ENCODE data around the gene SIGMAR1.

Gene SIGMAR1

DNA sequence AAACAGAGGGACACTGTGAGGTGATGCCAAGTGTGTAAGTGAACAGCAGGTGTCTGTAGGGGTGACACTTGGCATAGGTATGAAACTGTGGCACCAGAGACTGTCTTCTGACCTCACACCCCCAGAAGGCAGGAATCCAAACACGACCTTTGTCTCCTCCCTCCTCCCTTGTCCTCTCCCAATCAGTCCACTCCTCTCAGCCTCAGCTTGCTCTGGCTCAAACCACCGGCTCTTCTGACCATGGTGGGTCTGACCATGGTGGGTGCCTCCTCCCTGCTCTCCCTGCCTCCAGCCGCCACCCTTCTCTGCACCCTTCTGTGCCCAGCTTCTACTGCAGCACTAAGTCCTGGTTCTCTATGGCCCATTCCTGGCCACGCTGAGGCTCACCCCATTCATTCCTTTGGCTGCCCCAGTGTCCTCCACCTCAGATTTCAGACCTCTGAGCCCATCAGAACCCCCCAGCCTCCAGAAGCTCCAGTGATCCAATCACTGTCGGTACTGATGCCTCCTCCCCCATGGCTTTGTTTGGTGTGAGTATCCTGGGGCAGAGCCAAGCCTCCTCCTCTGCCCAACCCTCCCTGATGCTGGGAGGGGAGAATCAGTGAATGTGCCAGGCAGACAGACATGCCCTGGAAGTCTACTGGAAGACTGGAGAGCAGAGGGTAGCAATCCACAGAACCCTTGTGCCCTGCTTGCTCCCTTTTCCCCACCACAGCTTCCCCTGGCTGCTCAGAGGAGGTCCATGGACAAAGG, 7.0 kb downstream of the SIGMAR1 start:
- DNase-seq (ENCODE audit: low read depth) = no peak

GRCh38 chr9:34629491-34629808, 8.1 kb downstream of the SIGMAR1 start:
- no peak for DNase-seq (ENCODE audit: low read depth)

GRCh38 chr9:34628656-34629490, 8.7 kb downstream of the SIGMAR1 start, which contains the start of gene ARID3C:
Gene ARID3C (minus strand): TSS chr9:34629066. CDS start chr9:34628014, 1,052 bp downstream.
- peak; percentile 38 for DNase-seq (ENCODE audit: low read depth)

- no peak for DNase-seq (ENCODE audit: low read depth)
These were observed 9.6 kb downstream of the SIGMAR1 start for GRCh38 chr9:34627716-34628655.

DNA sequence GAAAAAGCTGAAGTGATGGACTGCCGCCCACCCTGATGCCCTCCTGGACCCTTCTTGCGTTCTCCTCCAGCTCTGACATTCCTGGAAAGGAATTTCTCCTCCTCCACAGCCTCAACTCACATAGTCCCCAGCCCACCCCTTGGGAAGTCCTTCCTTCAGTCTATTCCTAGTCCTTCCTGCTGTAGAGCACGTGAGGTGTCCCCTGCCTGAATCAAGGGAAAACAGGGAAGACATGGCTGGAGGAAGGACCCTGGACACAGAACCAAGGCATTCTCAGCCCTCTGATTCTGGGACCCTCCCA, 12.5 kb downstream of the SIGMAR1 start:
- DNase-seq (ENCODE audit: low read depth) = no peak

- DNase-seq (ENCODE audit: low read depth) = no peak
These were observed 13.0 kb downstream of the SIGMAR1 start for GRCh38 chr9:34624475-34625185.

- DNase-seq (ENCODE audit: low read depth) = no peak
These were observed 14.0 kb downstream of the SIGMAR1 start for GRCh38 chr9:34623374-34624235.

DNA sequence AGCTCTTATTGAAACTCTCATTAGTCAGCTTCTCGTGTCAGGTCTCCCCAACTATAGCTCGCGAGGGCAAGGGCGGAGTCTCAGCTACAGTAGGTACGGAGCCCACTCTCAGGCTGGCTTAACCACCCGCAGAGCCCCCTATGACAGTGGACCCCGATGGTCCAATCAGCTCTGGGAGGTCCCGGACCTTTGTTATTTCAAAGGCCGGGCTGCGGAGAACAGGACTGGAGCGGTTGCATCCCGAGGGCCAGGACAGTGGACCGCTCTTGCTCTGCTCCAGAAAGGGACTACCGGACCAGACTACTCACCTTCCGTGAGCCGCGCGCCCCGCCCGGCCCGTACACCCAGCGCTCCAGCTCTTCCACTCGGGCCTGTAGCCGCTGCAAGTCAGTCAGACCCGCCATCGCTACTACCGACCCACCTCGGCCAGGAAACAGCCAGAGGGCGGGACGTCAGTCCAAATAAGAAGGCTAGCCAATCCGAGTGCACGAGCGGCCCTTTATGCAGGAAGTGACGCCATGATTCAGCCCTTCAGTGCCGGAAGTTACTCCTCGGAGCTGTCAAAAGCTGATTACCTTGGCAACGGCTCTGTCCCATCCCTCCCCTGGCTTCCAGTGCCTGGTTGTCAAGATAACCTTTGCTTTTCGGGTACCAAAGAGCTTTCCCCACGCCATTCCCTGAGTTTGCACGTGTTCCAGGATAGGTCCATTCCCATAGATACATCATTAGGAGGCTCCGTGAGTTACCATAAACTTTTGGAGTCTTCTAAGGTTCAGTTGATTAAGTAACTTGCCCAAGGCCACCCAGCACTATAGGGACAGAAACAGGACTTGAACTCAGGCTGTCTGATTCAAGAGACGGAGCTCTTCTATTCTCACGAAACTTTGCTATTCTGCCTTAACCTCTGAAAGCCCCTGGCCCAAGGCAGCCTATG, 17.3 kb downstream of the SIGMAR1 start, which contains the start of gene DCTN3:
Gene DCTN3, minus strand, starts transcription at position 435 of the 934 bp plus-strand sequence. Its CDS starts 31 bp downstream, at position 404.
- peak; percentile 84 for DNase-seq (ENCODE audit: low read depth)

DNA sequence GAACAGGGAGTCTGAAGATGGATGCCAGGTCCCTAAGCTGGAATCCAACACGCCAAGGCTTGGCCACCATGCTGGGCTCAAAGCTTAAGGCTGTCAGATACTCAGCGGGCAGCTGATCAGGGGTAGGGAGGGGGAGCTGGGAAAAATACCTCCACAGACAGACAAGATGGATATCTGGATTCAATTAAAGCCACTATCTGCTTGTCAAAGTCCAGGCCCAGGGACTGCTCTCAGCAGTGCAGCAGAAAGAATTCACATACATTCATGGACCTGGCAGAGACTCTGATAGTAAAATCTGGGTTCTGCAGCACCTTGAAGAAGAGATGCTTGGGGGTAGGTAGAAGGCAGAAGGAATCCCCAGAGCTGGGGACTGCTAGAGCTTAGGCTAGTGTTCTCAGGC, 22.5 kb downstream of the SIGMAR1 start:
- no peak for DNase-seq (ENCODE audit: low read depth)

DNA sequence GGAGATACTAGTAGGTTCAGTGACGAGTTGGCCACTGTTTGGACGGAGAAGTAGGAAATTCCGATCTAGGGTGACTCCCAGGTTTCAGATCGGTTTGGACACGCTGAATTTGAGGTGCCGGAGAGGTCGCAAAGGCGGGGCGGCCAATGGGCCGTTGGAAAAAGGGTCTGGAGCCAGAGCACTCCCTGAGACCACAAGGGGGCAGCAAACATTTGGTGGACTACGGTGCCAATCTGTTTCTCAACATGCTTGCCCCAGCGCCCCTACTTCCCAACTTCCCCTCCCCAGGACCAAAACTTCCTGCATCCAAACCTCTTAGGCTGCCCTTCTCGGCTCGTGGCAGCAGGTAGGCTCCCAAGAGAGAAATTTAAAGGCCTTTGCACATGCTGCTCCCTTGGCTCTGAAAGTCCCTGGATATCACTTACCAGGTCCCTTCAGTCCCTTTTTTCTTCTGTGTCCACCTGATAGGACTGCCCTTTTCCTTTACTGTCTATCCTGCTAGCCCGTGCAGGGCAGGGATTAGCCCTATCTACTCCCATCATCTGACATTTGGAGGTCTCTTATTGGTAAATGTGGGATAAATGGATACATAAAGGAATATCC, 24.7 kb downstream of the SIGMAR1 start:
- peak; percentile 58 for DNase-seq (ENCODE audit: low read depth)

- peak; percentile 79 for DNase-seq (ENCODE audit: low read depth)
These were observed 25.5 kb downstream of the SIGMAR1 start, which contains the start of gene RPP25L for GRCh38 chr9:34611811-34612787. Gene RPP25L (minus strand): TSS chr9:34612097. CDS start chr9:34611296, 801 bp downstream.

GRCh38 chr9:34611251-34611810, 26.3 kb downstream of the SIGMAR1 start:
- no peak for DNase-seq (ENCODE audit: low read depth)

- no peak for DNase-seq (ENCODE audit: low read depth)
These were observed 27.0 kb downstream of the SIGMAR1 start for GRCh38 chr9:34610434-34611206.

DNA sequence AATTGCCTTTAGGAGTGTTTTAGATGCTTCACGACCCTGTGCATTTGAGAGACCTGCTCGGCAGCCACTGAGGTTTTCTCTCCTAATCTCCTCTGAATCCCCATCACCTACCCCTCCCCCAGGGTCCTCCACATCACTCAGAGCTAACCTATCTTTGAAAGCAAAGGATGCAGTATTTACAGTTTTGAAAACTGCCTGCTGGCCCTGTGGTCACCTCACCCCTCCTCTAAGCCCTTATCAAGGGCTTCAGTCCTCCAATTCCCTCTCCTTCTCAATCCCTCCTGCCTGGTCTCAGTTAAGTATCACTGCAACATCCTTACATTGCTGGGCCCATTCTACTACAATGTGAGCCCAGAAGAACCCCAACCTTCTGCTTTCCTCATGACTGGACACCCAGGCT, 30.3 kb downstream of the SIGMAR1 start:
- DNase-seq (ENCODE audit: low read depth) = no peak

- no peak for DNase-seq (ENCODE audit: low read depth)
These were observed 30.7 kb downstream of the SIGMAR1 start for GRCh38 chr9:34606905-34607304.

GRCh38 chr9:34606190-34606589, 31.4 kb downstream of the SIGMAR1 start:
- no peak for DNase-seq (ENCODE audit: low read depth)
